NB4 (cell line): ENCODE measurements around the gene SH3GL2.

ENCODE experiments used
- DNase-seq: peaks from one replicate; pipeline ENCODE4 v3.0.0; 2010; ENCODE audit warnings: low read depth
- H3K4me3 ChIP-seq: one replicate; pipeline ENCODE4 v1.5.1; 2011; ENCODE audit warnings: mild to moderate bottlenecking, low read depth, low read length, moderate library complexity
- MYC ChIP-seq: IDR thresholded peaks from 2 replicates; pipeline ENCODE4 v1.6.1; 2011; ENCODE audit warnings: low read depth, low read length
- POLR2A ChIP-seq: IDR thresholded peaks from 2 replicates; pipeline ENCODE4 v1.6.1; 2011; ENCODE audit warnings: mild to moderate bottlenecking; ENCODE audit not compliant: insufficient read length; ENCODE audit errors: extremely low read depth
- TF ChIP-seq, protein P1 (sequence below): IDR thresholded peaks from 2 replicates; pipeline ENCODE4 v1.6.1; 2011; ENCODE audit warnings: low read depth, low read length
- TF ChIP-seq, protein P2 (sequence below): IDR thresholded peaks from one replicate; pipeline ENCODE4 v1.5.1; 2012; ENCODE audit warnings: low read depth, low read length

SH3GL2 gene

DNA sequence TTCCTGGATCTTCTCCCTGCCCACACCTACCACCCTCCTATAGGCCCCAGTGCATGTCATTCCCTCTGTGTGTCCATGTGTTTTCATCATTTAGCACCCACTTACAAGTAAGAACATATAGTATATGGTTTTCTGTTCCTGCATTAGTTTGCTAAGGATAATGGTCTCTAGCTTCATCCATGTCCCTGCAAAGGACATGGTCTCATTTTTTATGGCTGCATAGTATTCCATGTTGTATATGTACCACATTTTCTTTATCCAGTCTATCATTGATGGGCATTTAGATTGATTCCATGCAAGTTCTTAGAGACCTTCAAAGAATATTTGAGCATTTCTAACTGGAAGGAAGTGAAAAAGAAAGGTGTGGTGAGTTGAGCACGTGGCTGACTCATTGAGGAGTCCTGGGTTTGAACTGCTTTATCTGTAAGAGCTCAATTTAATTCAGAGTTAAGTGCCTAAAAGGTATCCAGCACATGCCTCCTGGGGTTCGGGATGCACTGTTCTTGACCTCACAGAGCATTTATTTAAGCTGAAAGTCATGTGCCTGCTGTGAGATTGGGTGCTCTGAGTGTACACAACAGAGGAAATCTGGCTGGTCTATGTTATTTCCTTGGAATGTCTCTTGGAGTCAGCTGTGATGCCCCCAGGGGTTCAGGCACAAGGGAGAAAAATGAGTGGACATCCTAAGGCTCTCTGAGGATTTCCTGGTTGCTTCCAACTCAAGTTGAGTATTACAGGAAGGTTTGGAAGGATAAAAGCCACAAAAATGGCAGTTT, 56.4 kb downstream of the SH3GL2 start:
- no peak for TF ChIP-seq MYC
- DNase-seq: no peak
- H3K4me3 ChIP-seq: no peak overlapping the region

DNA sequence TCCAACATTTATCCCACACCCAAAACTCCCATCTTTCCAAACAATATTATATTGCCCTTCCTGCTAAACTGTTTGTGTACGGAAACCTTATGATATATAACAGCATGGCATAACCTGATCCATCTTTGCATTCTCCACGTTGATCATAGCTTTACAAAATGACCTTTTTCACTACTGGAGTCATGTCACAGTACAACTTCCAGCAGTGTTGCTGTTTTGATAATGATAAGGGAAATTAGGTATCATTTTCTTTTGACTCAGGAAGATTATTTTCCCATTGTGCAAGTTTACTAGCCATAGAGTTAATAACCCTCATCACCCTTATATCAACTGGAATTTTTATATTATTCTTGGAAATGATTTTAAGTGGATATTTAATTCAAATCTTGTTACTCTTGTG, 57.5 kb downstream of the SH3GL2 start:
- TF ChIP-seq MYC: no peak
- TF ChIP-seq, protein P1, sequence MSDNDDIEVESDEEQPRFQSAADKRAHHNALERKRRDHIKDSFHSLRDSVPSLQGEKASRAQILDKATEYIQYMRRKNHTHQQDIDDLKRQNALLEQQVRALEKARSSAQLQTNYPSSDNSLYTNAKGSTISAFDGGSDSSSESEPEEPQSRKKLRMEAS: no peak
- no peak for TF ChIP-seq POLR2A
- TF ChIP-seq, protein P2, sequence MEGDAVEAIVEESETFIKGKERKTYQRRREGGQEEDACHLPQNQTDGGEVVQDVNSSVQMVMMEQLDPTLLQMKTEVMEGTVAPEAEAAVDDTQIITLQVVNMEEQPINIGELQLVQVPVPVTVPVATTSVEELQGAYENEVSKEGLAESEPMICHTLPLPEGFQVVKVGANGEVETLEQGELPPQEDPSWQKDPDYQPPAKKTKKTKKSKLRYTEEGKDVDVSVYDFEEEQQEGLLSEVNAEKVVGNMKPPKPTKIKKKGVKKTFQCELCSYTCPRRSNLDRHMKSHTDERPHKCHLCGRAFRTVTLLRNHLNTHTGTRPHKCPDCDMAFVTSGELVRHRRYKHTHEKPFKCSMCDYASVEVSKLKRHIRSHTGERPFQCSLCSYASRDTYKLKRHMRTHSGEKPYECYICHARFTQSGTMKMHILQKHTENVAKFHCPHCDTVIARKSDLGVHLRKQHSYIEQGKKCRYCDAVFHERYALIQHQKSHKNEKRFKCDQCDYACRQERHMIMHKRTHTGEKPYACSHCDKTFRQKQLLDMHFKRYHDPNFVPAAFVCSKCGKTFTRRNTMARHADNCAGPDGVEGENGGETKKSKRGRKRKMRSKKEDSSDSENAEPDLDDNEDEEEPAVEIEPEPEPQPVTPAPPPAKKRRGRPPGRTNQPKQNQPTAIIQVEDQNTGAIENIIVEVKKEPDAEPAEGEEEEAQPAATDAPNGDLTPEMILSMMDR: no peak
- H3K4me3 ChIP-seq: no peak overlapping the region
- DNase-seq: no peak

DNA sequence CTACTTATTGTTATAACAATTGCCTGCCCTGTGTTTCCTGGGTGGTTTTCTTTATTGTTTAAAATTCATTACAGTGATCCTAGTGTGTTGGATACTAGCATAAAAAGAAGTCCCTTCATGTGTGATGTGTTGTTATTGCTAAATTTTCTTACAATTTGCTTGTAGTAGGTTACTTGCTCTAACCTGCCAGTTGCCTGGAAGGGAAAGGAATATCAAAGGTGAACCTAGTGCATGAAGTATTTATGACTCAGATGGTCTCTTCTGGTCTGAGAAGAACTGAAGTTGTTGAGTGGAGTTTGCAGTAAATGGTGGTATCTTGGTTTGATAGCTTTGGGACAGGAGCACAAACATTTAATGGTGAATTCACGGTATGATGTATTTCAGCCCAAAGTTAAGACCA, 58.0 kb downstream of the SH3GL2 start:
- TF ChIP-seq POLR2A (no peak), MYC (no peak)
- TF ChIP-seq, protein P1: no peak
- TF ChIP-seq, protein P2: no peak
- no peak overlapping the region for H3K4me3 ChIP-seq
- DNase-seq: no peak

DNA sequence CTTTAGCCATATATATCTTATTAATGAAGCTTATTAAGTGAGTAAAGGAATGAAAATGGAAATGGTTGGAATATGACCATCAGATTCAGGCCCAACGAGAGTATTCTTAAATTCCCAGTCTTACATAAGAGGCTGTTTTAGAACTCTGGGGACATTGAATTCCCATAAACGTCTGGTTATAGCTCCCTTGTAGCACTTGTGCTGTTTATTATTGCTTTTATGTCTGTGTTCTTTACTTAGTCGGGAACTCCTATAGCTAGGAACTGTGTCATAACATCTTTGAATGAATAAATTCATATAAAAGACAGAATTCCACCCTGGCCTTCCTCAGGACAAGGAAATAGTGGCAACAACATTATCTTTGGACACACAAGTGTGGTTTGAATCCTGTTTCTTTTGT, 58.4 kb downstream of the SH3GL2 start:
- TF ChIP-seq POLR2A (no peak), MYC (no peak)
- TF ChIP-seq, protein P2: no peak
- TF ChIP-seq, protein P1: no peak
- no peak for DNase-seq
- H3K4me3 ChIP-seq: no peak overlapping the region

DNA sequence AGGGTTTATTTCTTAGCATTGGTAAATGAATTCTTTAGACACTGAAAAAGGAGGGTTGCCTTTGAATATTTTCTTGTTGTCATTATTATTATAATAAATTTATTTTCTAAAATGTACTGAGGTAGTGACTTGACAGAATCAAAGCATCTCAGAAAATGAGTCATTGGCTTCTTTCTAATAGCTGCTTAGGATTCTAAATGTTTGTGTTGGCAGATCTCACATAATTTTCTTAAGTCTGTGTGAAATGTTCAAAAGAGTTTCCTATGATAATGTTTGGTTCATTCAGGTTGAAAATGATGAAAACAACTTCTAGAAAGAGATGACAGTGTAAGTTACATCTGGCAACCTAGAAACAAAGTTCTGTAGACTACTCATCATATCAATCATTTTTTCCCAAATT, 69.7 kb downstream of the SH3GL2 start:
- TF ChIP-seq, protein P2: no peak
- TF ChIP-seq POLR2A (no peak), MYC (no peak)
- TF ChIP-seq, protein P1: no peak
- DNase-seq: no peak

DNA sequence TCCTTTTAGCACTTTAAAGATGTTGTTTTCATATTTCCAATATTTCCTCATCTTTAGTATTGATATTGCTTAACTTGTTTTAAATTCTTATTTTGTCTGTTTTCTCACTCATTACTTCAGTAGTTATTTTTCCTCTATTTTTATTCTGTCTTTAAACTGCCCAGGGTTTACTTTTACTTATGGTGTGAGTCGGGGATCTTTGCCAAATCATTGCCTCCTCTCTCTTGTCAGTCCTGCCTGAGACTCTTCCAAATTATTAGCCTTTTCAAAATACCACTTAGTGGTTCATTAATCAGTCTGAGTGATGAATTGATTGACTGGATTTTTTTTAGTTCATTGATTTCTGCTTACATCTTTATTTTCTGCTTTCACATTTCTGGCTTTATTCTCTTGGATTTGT, 72.9 kb downstream of the SH3GL2 start:
- no peak overlapping the region for H3K4me3 ChIP-seq
- DNase-seq: no peak
- TF ChIP-seq MYC (no peak), POLR2A (no peak)
- TF ChIP-seq, protein P2: no peak
- TF ChIP-seq, protein P1: no peak

More for the DNA sequence above, 69.7 kb downstream of the SH3GL2 start:
- H3K4me3 ChIP-seq: no peak overlapping the region
